ENCODE data around the gene KCNT2.

Gene KCNT2

GRCh38 chr1:196445775-196446174, 162.5 kb downstream of the KCNT2 start:
- no peak for DNase-seq (ENCODE audit: low read depth)

- DNase-seq (ENCODE audit: low read depth), result no peak
Observed at GRCh38 chr1:196444634-196445033, 163.6 kb downstream of the KCNT2 start.

- DNase-seq (ENCODE audit: low read depth), result no peak
Observed at GRCh38 chr1:196442366-196442765, 165.9 kb downstream of the KCNT2 start.

GRCh38 chr1:196440711-196441110, 167.5 kb downstream of the KCNT2 start:
- DNase-seq (ENCODE audit: low read depth), result no peak

- DNase-seq (ENCODE audit: low read depth), result no peak
Observed at GRCh38 chr1:196438329-196438728, 169.9 kb downstream of the KCNT2 start.

- DNase-seq (ENCODE audit: low read depth), result no peak
Observed at GRCh38 chr1:196437671-196438070, 170.6 kb downstream of the KCNT2 start.

- no peak for DNase-seq (ENCODE audit: low read depth)
Observed at GRCh38 chr1:196433000-196433399, 175.2 kb downstream of the KCNT2 start.

- DNase-seq (ENCODE audit: low read depth), result no peak
Observed at GRCh38 chr1:196427976-196428734, 180.1 kb downstream of the KCNT2 start.

- no peak for DNase-seq (ENCODE audit: low read depth)
Observed at GRCh38 chr1:196425513-196425912, 182.7 kb downstream of the KCNT2 start.

- no peak for DNase-seq (ENCODE audit: low read depth)
Observed at GRCh38 chr1:196423612-196424011, 184.6 kb downstream of the KCNT2 start.

GRCh38 chr1:196418772-196419171, 189.5 kb downstream of the KCNT2 start:
- no peak for DNase-seq (ENCODE audit: low read depth)

- no peak for DNase-seq (ENCODE audit: low read depth)
Observed at GRCh38 chr1:196415978-196416377, 192.3 kb downstream of the KCNT2 start.

GRCh38 chr1:196412326-196412725, 195.9 kb downstream of the KCNT2 start:
- DNase-seq (ENCODE audit: low read depth), result no peak

- no peak for DNase-seq (ENCODE audit: low read depth)
Observed at GRCh38 chr1:196410768-196411167, 197.5 kb downstream of the KCNT2 start.

- no peak for DNase-seq (ENCODE audit: low read depth)
Observed at GRCh38 chr1:196409586-196409985, 198.7 kb downstream of the KCNT2 start.

GRCh38 chr1:196407358-196408051, 200.7 kb downstream of the KCNT2 start:
- no peak for DNase-seq (ENCODE audit: low read depth)

- no peak for DNase-seq (ENCODE audit: low read depth)
Observed at GRCh38 chr1:196405839-196406238, 202.4 kb downstream of the KCNT2 start.

- peak; percentile 18 for DNase-seq (ENCODE audit: low read depth)
Observed at GRCh38 chr1:196403803-196404690, 204.2 kb downstream of the KCNT2 start.

GRCh38 chr1:196401891-196402290, 206.3 kb downstream of the KCNT2 start:
- no peak for DNase-seq (ENCODE audit: low read depth)

GRCh38 chr1:196401452-196401833, 206.8 kb downstream of the KCNT2 start:
- no peak for DNase-seq (ENCODE audit: low read depth)

GRCh38 chr1:196400478-196401451, 207.5 kb downstream of the KCNT2 start:
- DNase-seq (ENCODE audit: low read depth), result peak; percentile 64
